Mucosa of gallbladder (tissue), 1 donor: ENCODE data around the gene CTAGE9. TPM values are rescaled to one million over a fixed set of nuclear protein-coding genes. Genes with fewer than 3 reads are reported as not detected.
"Not testable (repeated sequence)": the region's sequence is repeated elsewhere in the genome, so short reads cannot be mapped to it uniquely, and the experiment has no call there.

Experiments used
- DNase-seq: peaks from one replicate; pipeline ENCODE4 v3.0.0-alpha.2; 2020; ENCODE audit warnings: low spot score
- total RNA-seq: library from RNA; stranded (reverse); gene quantifications from one replicate; pipeline ENCODE4 v1.2.1, GENCODE V29; 2021
- donor health status: DM: no; HTN: no; CAD: no.

CTAGE9 gene
- total RNA-seq, 1 donor from 2014 or later: 0.09 TPM

DNA sequence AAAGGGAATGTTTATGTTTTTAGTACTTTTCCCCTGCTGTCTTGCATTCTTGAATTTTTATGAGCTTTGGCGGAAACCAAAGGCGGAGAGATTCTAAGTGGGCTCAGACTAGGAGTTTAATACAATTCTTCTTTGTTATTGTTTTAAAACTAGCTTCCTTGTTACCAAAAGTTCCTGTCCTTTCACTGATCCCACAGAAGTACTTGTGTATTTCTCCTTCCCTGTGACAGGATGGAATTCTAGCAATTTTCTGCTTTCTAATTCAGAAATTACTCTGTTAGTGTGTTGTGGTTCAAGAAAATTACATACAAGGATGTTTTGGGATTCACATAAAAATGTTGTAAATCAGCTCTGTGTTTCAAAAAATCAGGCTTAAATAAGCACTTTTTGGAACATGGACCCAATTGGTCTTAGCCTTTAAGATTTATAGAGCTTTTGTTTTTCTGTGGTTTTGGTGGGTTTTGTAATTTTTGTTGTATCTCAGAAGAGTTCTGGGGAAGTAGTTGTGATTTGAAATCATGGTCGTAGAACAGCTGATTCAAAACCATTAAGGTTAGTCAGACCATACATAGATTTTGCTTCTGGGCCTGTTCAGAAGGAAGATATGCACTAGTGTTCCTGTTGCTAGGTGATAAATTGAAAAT lies 17.6 kb upstream of the CTAGE9 start:
- DNase-seq: no peak

DNA sequence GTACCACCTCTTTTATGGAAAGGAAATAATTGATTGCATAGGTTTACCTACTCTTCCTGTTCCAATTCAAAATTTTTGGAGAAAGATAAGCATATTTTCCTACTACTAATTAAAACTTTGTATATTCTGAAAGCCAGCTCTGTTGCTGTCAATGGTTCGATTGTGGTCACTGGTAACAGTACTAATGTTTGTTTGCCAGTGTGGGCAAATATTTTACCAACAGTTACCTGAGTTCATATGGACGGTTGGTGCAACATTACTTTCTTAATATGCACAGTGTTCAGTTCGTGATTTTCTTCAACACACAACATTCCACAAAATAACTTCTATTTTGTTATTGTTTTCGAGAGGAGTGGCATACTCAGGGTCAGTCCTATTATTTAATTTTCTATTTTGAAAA lies 17.1 kb upstream of the CTAGE9 start:
- no peak for DNase-seq

DNA sequence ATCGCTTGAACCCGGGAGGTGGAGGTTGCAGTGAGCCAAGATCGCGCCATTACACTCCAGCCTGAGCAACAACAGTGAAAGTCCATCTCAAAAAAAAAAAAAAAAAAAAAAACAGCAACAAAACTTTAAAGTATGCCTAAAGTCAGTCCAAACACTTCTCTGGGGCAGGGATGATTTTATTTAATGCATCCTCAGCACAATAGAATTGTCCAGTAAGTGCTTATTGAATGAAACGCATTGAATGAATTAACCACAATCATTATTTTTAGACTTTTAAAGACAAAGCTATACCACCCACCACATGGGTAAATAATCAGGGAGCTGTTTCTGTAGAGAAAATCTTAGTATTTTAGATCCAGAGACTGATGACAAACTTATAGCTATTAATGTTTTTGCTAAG lies 16.6 kb upstream of the CTAGE9 start:
- no peak for DNase-seq

GRCh38 chr6:131724114-131724513 lies 13.3 kb upstream of the CTAGE9 start:
- no peak for DNase-seq

DNA sequence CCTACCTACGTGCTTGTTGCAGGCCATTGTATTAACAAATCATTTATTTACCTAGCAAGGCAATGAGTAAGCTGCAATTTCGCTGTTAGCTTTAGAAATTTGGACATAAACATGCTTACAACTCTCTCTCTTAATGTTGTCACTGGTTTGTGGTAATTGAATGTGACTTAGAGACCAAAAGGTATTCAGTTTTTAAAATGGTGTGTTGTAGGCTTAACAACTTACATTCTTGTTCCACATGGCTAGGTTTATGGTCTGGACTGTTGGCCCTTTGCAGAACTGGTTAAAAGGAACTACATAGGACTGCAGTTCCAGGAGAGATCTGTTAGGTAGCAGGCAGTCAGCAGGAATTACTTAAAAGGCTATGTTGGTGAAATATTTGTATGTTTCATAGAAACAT lies 10.3 kb upstream of the CTAGE9 start:
- no peak for DNase-seq

- DNase-seq: no peak
These were observed 7.2 kb upstream of the CTAGE9 start for GRCh38 chr6:131717836-131718542.

GRCh38 chr6:131715567-131715966 lies 4.8 kb upstream of the CTAGE9 start:
- not testable (repeated sequence) for DNase-seq

GRCh38 chr6:131703905-131704304 lies 6.9 kb downstream of the CTAGE9 start:
- not testable (repeated sequence) for DNase-seq

- DNase-seq: not testable (repeated sequence)
These were observed 10.0 kb downstream of the CTAGE9 start for GRCh38 chr6:131700851-131701250.

GRCh38 chr6:131696956-131697355 lies 13.9 kb downstream of the CTAGE9 start:
- DNase-seq: no peak

GRCh38 chr6:131694832-131695426 lies 15.9 kb downstream of the CTAGE9 start:
- peak; percentile 46 for DNase-seq

DNA sequence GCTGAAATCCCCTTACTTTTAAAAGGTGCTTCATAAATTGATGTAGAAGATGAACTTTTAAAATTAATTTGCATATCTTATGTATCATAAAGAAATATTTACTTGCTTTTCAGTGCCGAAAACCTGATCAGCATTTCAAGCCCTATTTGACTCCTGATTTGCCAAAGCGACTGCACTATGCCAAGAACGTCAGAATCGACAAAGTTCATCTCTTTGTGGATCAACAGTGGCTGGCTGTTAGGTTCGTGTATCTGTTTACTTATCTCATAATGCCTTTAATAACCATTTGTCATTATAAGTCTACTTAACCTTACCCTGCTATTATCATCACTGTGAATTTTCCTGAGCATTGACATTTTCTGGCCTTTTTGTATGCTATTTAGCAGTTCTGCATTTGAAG lies 17.4 kb downstream of the CTAGE9 start:
- no peak for DNase-seq

GRCh38 chr6:131692589-131692988 lies 18.2 kb downstream of the CTAGE9 start:
- DNase-seq: no peak

DNA sequence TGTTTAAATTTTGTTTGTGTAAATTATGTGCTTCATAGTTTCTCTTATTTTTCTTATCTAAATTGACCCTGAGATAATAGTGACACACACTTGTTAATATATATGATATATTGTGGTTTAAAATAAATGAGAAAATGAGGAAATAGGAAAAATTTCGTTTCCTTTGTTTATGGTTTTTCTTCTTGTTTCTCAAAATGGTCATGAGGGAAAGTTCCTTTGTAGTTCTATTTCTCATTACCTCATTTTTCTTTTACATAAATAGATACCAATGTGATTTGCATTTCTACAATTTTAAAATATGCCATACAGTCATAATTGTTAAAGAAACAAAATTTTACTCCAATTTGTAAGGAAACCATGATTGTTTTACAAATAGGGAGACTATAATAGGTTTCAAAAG lies 18.8 kb downstream of the CTAGE9 start:
- DNase-seq: no peak

DNA sequence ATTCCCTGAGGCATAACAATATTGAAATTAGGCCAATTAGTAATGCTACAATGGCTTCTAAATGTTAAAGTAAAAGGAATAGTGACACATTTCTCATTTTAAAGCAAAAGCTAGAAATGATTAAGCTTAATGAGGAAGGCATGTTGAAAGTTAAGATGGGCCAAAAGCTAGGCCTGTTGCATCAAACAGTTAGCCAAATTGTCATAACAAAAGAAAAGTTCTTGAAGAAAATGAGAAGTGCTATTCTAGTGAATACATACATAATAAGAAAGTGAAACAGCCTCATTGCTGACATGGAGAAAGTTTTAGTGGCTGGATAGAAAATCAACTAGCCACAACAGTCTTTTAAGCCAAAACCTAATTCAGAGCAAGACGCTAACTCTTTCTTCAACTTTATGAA lies 22.5 kb downstream of the CTAGE9 start:
- no peak for DNase-seq

DNA sequence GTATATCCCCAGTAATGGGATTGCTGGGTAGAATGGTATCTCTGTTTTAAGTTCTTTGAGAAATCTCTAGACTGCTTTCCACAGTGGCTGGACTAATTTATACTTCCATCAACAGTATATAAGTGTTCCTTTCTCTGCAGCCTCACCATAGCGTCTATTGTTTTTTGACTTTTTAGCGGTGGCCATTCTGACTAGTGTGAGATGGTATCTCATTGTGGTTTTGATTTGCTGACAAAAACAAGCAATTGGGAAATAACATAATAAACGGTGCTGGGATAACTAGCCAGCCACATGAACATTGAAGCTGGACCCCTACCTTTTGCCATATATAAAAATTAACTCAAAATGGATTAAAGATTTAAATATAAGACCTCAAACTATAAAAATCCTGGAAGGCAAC lies 23.8 kb downstream of the CTAGE9 start:
- no peak for DNase-seq

GRCh38 chr6:131685266-131685780 lies 25.5 kb downstream of the CTAGE9 start:
- no peak for DNase-seq

GRCh38 chr6:131683479-131683878 lies 27.3 kb downstream of the CTAGE9 start:
- no peak for DNase-seq

- no peak for DNase-seq
These were observed 28.4 kb downstream of the CTAGE9 start for GRCh38 chr6:131682442-131682841.

GRCh38 chr6:131681585-131681984 lies 29.2 kb downstream of the CTAGE9 start:
- DNase-seq: no peak

DNA sequence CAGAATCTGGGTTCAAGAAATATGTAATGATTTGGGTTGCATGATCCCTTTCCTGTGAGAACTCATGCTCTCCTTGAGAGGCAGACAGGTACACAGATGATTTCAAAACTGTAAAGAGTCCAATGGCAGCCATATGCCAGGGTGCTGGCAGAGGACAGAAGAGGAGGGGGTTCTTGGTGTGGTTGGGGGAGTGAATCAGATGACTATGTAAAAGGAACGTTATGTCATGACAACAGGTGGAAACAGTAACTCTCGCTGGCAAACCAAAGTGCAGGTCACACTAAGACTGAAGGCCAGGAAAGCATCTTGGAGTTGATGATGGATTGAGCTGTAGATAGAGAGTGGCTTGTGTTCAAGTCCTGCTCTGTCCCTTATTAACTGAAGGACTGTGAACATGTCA lies 29.9 kb downstream of the CTAGE9 start:
- DNase-seq: no peak

DNA sequence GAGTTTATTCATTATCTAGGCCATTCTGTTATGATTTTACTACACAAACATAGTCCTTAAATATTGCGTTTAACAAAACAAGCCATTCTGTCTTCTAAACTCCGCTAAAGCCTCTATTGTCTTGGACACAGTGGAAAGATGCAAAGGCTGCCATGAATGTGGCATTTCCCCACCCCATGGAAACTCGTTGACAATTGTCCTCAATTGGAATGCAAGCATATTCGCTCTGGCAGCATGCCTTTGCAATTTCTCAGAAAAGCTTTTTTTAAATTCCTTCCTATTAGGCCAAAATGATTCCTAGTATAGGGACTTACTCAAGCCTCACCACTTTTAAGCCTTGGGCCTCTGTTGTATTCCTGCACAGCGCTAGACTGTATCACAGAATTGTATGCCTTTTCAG lies 32.4 kb downstream of the CTAGE9 start:
- no peak for DNase-seq

DNA sequence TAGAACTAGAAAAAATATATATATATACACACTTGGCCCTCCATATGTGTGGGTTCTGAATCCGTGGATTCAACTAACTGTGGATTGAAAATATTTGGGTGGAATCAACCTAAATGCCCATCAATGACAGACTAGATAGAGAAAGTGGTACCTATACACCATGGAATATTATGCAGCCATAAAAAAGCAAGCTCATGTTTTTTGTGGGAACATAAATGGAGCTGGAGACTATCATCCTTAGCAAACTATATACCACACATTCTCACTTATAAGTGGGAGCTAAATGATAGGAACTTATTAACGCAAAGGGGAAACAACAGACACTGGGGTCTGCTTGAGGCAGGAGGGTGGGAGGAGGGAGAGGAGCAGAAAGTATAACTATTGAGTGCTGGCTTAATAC lies 37.6 kb downstream of the CTAGE9 start:
- no peak for DNase-seq
